OCI-LY3 (cell line): ENCODE data around the gene GSG1L.

Experiments
- EZH2phosphoT487 ChIP-seq: fragments of 200-600 bp; shearing (Covaris generic); IDR thresholded peaks from 2 replicates; pipeline ENCODE4 v1.6.1; 2018; ENCODE audit warnings: antibody characterized with exemption, mixed run types, low read depth
- TF ChIP-seq, protein P1 (sequence below): fragments of 200-600, 300-600 bp; sonication (generic); IDR thresholded peaks from 2 replicates; pipeline ENCODE4 v1.5.1; 2014; ENCODE audit warnings: antibody characterized with exemption, low read length, low read depth

- TF ChIP-seq, protein P1, sequence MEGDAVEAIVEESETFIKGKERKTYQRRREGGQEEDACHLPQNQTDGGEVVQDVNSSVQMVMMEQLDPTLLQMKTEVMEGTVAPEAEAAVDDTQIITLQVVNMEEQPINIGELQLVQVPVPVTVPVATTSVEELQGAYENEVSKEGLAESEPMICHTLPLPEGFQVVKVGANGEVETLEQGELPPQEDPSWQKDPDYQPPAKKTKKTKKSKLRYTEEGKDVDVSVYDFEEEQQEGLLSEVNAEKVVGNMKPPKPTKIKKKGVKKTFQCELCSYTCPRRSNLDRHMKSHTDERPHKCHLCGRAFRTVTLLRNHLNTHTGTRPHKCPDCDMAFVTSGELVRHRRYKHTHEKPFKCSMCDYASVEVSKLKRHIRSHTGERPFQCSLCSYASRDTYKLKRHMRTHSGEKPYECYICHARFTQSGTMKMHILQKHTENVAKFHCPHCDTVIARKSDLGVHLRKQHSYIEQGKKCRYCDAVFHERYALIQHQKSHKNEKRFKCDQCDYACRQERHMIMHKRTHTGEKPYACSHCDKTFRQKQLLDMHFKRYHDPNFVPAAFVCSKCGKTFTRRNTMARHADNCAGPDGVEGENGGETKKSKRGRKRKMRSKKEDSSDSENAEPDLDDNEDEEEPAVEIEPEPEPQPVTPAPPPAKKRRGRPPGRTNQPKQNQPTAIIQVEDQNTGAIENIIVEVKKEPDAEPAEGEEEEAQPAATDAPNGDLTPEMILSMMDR: no peak
- no peak for TF ChIP-seq EZH2phosphoT487
Observed at GRCh38 chr16:27780468-27781194, 282.9 kb downstream of the GSG1L start.
